H9 (cell line): ENCODE data around the gene TMTC2. TPM values are rescaled to one million over a fixed set of nuclear protein-coding genes. Genes with fewer than 3 reads are reported as not detected.

Source experiments
- DNase-seq: peaks from one replicate; pipeline ENCODE4 v3.0.0-alpha.2; 2017
- H2AFZ ChIP-seq: one replicate; pipeline ENCODE4 v1.6.1; 2013; ENCODE audit warnings: mild to moderate bottlenecking, low read length, control low read depth, moderate library complexity
- H2AK5ac ChIP-seq: 2 replicates; pipeline ENCODE4 v1.6.1; 2013; ENCODE audit warnings: low read length, control low read depth, mixed read lengths; ENCODE audit not compliant: insufficient read length
- H2BK120ac ChIP-seq: one replicate; pipeline ENCODE4 v1.6.1; 2013; ENCODE audit warnings: low read depth, mild to moderate bottlenecking, low read length, control low read depth, inconsistent platforms; ENCODE audit not compliant: poor library complexity, severe bottlenecking
- H2BK12ac ChIP-seq: 2 replicates; pipeline ENCODE4 v1.6.1; 2013; ENCODE audit warnings: low read length, control low read depth, mixed read lengths, low read depth; ENCODE audit not compliant: insufficient read length
- H2BK15ac ChIP-seq: 2 replicates; pipeline ENCODE4 v1.6.1; 2013; ENCODE audit warnings: low read depth, low read length, control low read depth
- H2BK20ac ChIP-seq: one replicate; pipeline ENCODE4 v1.6.1; 2013; ENCODE audit warnings: low read depth, mild to moderate bottlenecking, low read length, control low read depth, inconsistent platforms; ENCODE audit not compliant: poor library complexity, severe bottlenecking
- H2BK5ac ChIP-seq: 2 replicates; pipeline ENCODE4 v1.6.1; 2013; ENCODE audit warnings: low read length, control low read depth, mixed read lengths; ENCODE audit not compliant: insufficient read length
- H3K14ac ChIP-seq: 2 replicates; pipeline ENCODE4 v1.6.1; 2013; ENCODE audit warnings: low read length, control low read depth; ENCODE audit not compliant: insufficient read depth
- H3K18ac ChIP-seq: 2 replicates; pipeline ENCODE4 v1.6.1; 2013; ENCODE audit warnings: low read depth, mild to moderate bottlenecking, mixed read lengths, low read length, control low read depth; ENCODE audit not compliant: insufficient read length
- H3K23ac ChIP-seq: 2 replicates; pipeline ENCODE4 v1.6.1; 2013; ENCODE audit warnings: low read length, control low read depth, mixed read lengths, low read depth; ENCODE audit not compliant: insufficient read length
- H3K23me2 ChIP-seq: 2 replicates; pipeline ENCODE4 v1.6.1; 2013; ENCODE audit warnings: low read depth, mild to moderate bottlenecking, mixed read lengths, low read length, control low read depth; ENCODE audit not compliant: insufficient read length, poor library complexity, severe bottlenecking
- H3K27ac ChIP-seq: 2 replicates; pipeline ENCODE4 v1.5.1; 2013; ENCODE audit warnings: low read length, control low read depth, mixed read lengths, low read depth; ENCODE audit not compliant: insufficient read length
- H3K27me3 ChIP-seq: 2 replicates; pipeline ENCODE4 v1.6.1; 2013; ENCODE audit warnings: low read length, control low read depth, inconsistent platforms; ENCODE audit not compliant: insufficient read depth
- H3K4ac ChIP-seq: 2 replicates; pipeline ENCODE4 v1.6.1; 2013; ENCODE audit warnings: low read depth, mild to moderate bottlenecking, control low read depth, inconsistent platforms, low read length, moderate library complexity
- H3K4me1 ChIP-seq: 2 replicates; pipeline ENCODE4 v1.6.1; 2013; ENCODE audit warnings: low read length, control low read depth, inconsistent platforms; ENCODE audit not compliant: insufficient read depth
- H3K4me2 ChIP-seq: 2 replicates; pipeline ENCODE4 v1.6.1; 2013; ENCODE audit warnings: low read length, control low read depth, mixed read lengths; ENCODE audit not compliant: insufficient read length, insufficient read depth
- H3K56ac ChIP-seq: 2 replicates; pipeline ENCODE4 v1.6.1; 2013; ENCODE audit warnings: low read depth, mild to moderate bottlenecking, mixed read lengths, low read length, control low read depth; ENCODE audit not compliant: insufficient read length
- H3K79me1 ChIP-seq: 2 replicates; pipeline ENCODE4 v1.6.1; 2013; ENCODE audit warnings: low read depth, mild to moderate bottlenecking, moderate library complexity, low read length, control low read depth, inconsistent platforms; ENCODE audit not compliant: insufficient read depth, poor library complexity, severe bottlenecking
- H3K79me2 ChIP-seq: 2 replicates; pipeline ENCODE4 v1.6.1; 2013; ENCODE audit warnings: low read length, control low read depth, inconsistent platforms; ENCODE audit not compliant: insufficient read depth
- H3K9ac ChIP-seq: 2 replicates; pipeline ENCODE4 v1.6.1; 2013; ENCODE audit warnings: low read length, control low read depth, mixed read lengths; ENCODE audit not compliant: insufficient read length; ENCODE audit errors: extremely low read depth
- H3K9me3 ChIP-seq: one replicate; pipeline ENCODE4 v1.6.1; 2013; ENCODE audit warnings: low read depth, low read length, inconsistent platforms; ENCODE audit not compliant: control insufficient read depth
- H3T11ph ChIP-seq: one replicate; pipeline ENCODE4 v1.6.1; 2013; ENCODE audit warnings: mild to moderate bottlenecking, low read length, control low read depth, inconsistent platforms
- H4K20me1 ChIP-seq: one replicate; pipeline ENCODE4 v1.6.1; 2013; ENCODE audit not compliant: control insufficient read depth, insufficient read length, insufficient read depth
- H4K5ac ChIP-seq: 2 replicates; pipeline ENCODE4 v1.6.1; 2013; ENCODE audit warnings: low read depth, mild to moderate bottlenecking, mixed read lengths, low read length, control low read depth; ENCODE audit not compliant: insufficient read length
- H4K8ac ChIP-seq: replicated peaks from 2 replicates; pipeline ENCODE4 v1.6.1; 2013; ENCODE audit warnings: low read length, control low read depth, mixed read lengths, low read depth; ENCODE audit not compliant: insufficient read length
- H4K91ac ChIP-seq: 2 replicates; pipeline ENCODE4 v1.6.1; 2013; ENCODE audit warnings: low read depth, mild to moderate bottlenecking, moderate library complexity, mixed read lengths, low read length, control low read depth; ENCODE audit not compliant: insufficient read length
- H3K27ac Mint-ChIP-seq, 3 experiments: 2 replicates in 2 of 3; 3 replicates in 1 of 3; pipeline ENCODE4 v1.8.0; 2020 to 2021; ENCODE audit warnings: mixed read lengths in 3 of 3, mild to moderate bottlenecking in 1 of 3, moderate library complexity in 1 of 3
- H3K27me3 Mint-ChIP-seq: 2 replicates; pipeline ENCODE4 v1.8.0; 2021; ENCODE audit warnings: low read depth, mild to moderate bottlenecking, moderate library complexity, mixed read lengths
- H3K36me3 Mint-ChIP-seq, 3 experiments: 2 replicates in 2 of 3; 3 replicates in 1 of 3; pipeline ENCODE4 v1.8.0; 2020 to 2021; ENCODE audit warnings: low read depth in 3 of 3, mixed read lengths in 3 of 3; ENCODE audit not compliant: insufficient read depth in 1 of 3
- H3K4me1 Mint-ChIP-seq, 2 experiments: 2 replicates each; pipeline ENCODE4 v1.8.0; 2020; ENCODE audit warnings: mixed read lengths in 2 of 2
- H3K4me3 Mint-ChIP-seq, 2 experiments: 2 replicates in 1 of 2; 3 replicates in 1 of 2; pipeline ENCODE4 v1.8.0; 2020 to 2021; ENCODE audit warnings: mild to moderate bottlenecking in 2 of 2, mixed read lengths in 2 of 2, moderate library complexity in 1 of 2
- H3K9me3 Mint-ChIP-seq, 2 experiments: 2 replicates in 1 of 2; 3 replicates in 1 of 2; pipeline ENCODE4 v1.8.0; 2020; ENCODE audit warnings: mild to moderate bottlenecking in 2 of 2, mixed read lengths in 2 of 2, moderate library complexity in 1 of 2
- CTCF ChIP-seq: fragments of 200-600 bp; sonication (generic); conservative IDR thresholded peaks from 3 replicates; pipeline ENCODE4 v1.8.0; 2021; ENCODE audit warnings: antibody characterized with exemption, mild to moderate bottlenecking
- WGBS: extraction: QIAGEN DNeasy Blood & Tissue Kit; methylation state at CpG from one replicate; pipeline ENCODE4 v1.1.7; 2013; ENCODE audit warnings: missing lambda C conversion rate, low lambda C conversion rate, mixed read lengths; ENCODE audit not compliant: insufficient read length; ENCODE audit errors: extremely low coverage; 5-methylcytosine and 5-hydroxymethylcytosine counted together
- total RNA-seq: library from RNA; stranded (reverse); gene quantifications from 2 replicates; pipeline ENCODE4 v1.2.1, GENCODE V29; 2021

TMTC2 gene
- total RNA-seq, 1 experiment from 2014 or later, result 3.1 TPM

GRCh38 chr12:83059107-83059506 lies 372.4 kb downstream of the TMTC2 start:
- Mint-ChIP-seq H3K36me3 (no peaks in the 10 kb centered on the region), H3K27me3 (no peaks in the 10 kb centered on the region), H3K4me1 (peaks cover 3 to 9% of the 10 kb centered on the region in 2 experiments; a peak in 2 of 4 replicates), H3K9me3 (no peaks in the 10 kb centered on the region), H3K4me3 (no peak overlapping the region), H3K27ac (no peak overlapping the region)
- Histone ChIP-seq H4K20me1 (no peaks in the 10 kb centered on the region), H3K9ac (no peak overlapping the region), H3K14ac (no peak overlapping the region), H2AFZ (no peak overlapping the region), H2BK15ac (no peak overlapping the region), H3K23ac (no peak overlapping the region), H3K4me1 (no peaks in the 10 kb centered on the region), H3K9me3 (no peaks in the 10 kb centered on the region), H3K79me1 (no peaks in the 10 kb centered on the region), H4K5ac (no peak overlapping the region), H4K8ac (no peak overlapping the region), H3K4me2 (no peak overlapping the region), H3K18ac (no peak overlapping the region), H3K27me3 (no peaks in the 10 kb centered on the region), H3K23me2 (no peaks in the 10 kb centered on the region), H2BK20ac (no peak overlapping the region), H2BK120ac (no peak overlapping the region), H3K27ac (no peak overlapping the region), H4K91ac (no peak overlapping the region), H2BK12ac (no peak overlapping the region), H3K79me2 (no peaks in the 10 kb centered on the region), H3K56ac (no peak overlapping the region), H2BK5ac (no peak overlapping the region), H3T11ph (no peak overlapping the region), H2AK5ac (no peak overlapping the region), H3K4ac (no peak overlapping the region)
- no peak for DNase-seq
- TF ChIP-seq CTCF, result no peak
- no CpG with 5 or more reads among the region's 6 CpGs for WGBS
